CD4-positive, alpha-beta T cell (primary cell): Measurements from ENCODE around the gene COG2. TPM values are rescaled to one million over a fixed set of nuclear protein-coding genes. Genes with fewer than 3 reads are reported as not detected.

Experiments
- ATAC-seq: fragments of 200-7000 bp; cut with Tn5 transposase; one replicate; pipeline ENCODE4 v1.10.0; 2022; ENCODE audit warnings: mild to moderate bottlenecking; ENCODE audit not compliant: poor library complexity
- CTCF ChIA-PET: fragments of 350-600 bp; sonication (Branson Sonifier 250); formaldehyde crosslinking; loops from one replicate; lab custom pipeline; 2021; ENCODE audit warnings: antibody characterized with exemption, inconsistent platforms; lab: Charles Lee
- POLR2A ChIA-PET: fragments of 350-600 bp; sonication (Branson Sonifier 250); formaldehyde crosslinking; loops from one replicate; lab custom pipeline; 2021; ENCODE audit warnings: antibody characterized with exemption, inconsistent platforms; lab: Charles Lee
- DNase-seq, 14 experiments: peaks; one replicate each; pipeline ENCODE4 v3.0.0-alpha.2; 2013 to 2020; ENCODE audit warnings: mixed read lengths in 2 of 14
- H3K27ac ChIP-seq, 2 donors: one replicate each; pipeline versions ENCODE4 v1.5.1 to v1.7.0; 2013; ENCODE audit warnings: low read length in 2 of 2, low read depth in 1 of 2, mild to moderate bottlenecking in 1 of 2
- H3K27me3 ChIP-seq, 2 experiments: 1 replicate in 1 of 2; 2 replicates in 1 of 2; pipeline versions ENCODE4 v1.6.1 to v1.7.0; 2013; ENCODE audit warnings: low read length in 2 of 2, control low read depth in 1 of 2, mild to moderate bottlenecking in 1 of 2, moderate library complexity in 1 of 2; ENCODE audit not compliant: insufficient read depth in 2 of 2, control insufficient read depth in 1 of 2
- H3K36me3 ChIP-seq: one replicate; pipeline ENCODE4 v1.6.1; 2013; ENCODE audit warnings: low read length, control low read depth; ENCODE audit not compliant: insufficient read depth
- H3K4me1 ChIP-seq: one replicate; pipeline ENCODE4 v1.6.1; 2013; ENCODE audit warnings: low read length, control low read depth; ENCODE audit not compliant: insufficient read depth
- H3K4me3 ChIP-seq: one replicate; pipeline ENCODE4 v1.5.1; 2013; ENCODE audit warnings: mild to moderate bottlenecking, low read length, moderate library complexity
- H3K9me3 ChIP-seq, 2 experiments: 1 replicate in 1 of 2; 2 replicates in 1 of 2; pipeline versions ENCODE4 v1.6.1 to v1.7.0; 2013; ENCODE audit warnings: low read length in 2 of 2, mild to moderate bottlenecking in 2 of 2, control low read depth in 1 of 2, moderate library complexity in 1 of 2; ENCODE audit not compliant: control insufficient read depth in 1 of 2, insufficient read depth in 1 of 2
- H3K27ac Mint-ChIP-seq: one replicate; pipeline ENCODE4 v1.8.0; 2020; ENCODE audit warnings: mixed read lengths
- H3K27me3 Mint-ChIP-seq: one replicate; pipeline ENCODE4 v1.8.0; 2021; ENCODE audit warnings: mixed read lengths
- H3K36me3 Mint-ChIP-seq: one replicate; pipeline ENCODE4 v1.8.0; 2021; ENCODE audit warnings: low read depth, mixed read lengths
- H3K4me1 Mint-ChIP-seq: one replicate; pipeline ENCODE4 v1.8.0; 2021; ENCODE audit warnings: low read depth, mixed read lengths
- H3K4me3 Mint-ChIP-seq: one replicate; pipeline ENCODE4 v1.8.0; 2020; ENCODE audit warnings: mild to moderate bottlenecking, mixed read lengths
- H3K9me3 Mint-ChIP-seq: one replicate; pipeline ENCODE4 v1.8.0; 2020; ENCODE audit warnings: mixed read lengths
- intact Hi-C, 2 experiments: fragments of 100-400 bp; cut with DNase I in 1 of 2; cut with micrococcal nuclease in 1 of 2; formaldehyde crosslinking; loops; one replicate each; pipeline versions ENCODE4 v1.15.1 to v1.9.0; 2023 to 2025; cut with DNase I, micrococcal nuclease
- total RNA-seq, 174 experiments: library from RNA in 2 of 174; stranded (reverse) in 2 of 174; gene quantifications; one replicate each; pipeline ENCODE4 v1.2.3 and lab custom pipeline; 2021 to 2026
- TF ChIP-seq, protein P1 (sequence below): fragments of 200-600 bp; IDR thresholded peaks from one replicate; pipeline ENCODE4 v1.8.0; 2022; ENCODE audit warnings: antibody characterized with exemption, mild to moderate bottlenecking

COG2 gene
- total RNA-seq, 2 experiments from 2014 or later, result 17.3 to 21.4 TPM

DNA sequence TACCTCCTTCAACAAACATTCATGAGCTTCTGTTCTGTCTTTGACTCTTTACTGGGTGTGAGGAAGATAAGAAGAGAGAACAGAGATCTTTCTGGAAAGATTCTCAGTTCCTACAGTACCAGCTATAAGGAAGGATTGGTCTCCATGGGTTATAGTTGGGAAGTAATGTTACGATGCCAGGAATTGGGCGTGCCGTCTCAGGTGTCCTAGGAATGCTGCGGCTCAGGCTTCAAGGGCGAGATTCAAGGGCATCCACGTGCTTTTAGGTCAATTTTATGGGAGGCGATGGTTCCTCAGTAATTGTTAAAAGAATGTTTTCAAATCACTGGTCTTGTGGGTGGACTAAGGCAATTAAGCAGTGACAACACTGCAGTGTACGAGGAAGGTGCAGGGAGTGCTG, 27.3 kb downstream of the COG2 start:
- ATAC-seq (no peak), DNase-seq (no peak)
- H3K4me1 ChIP-seq, result no peaks in the 10 kb centered on the region
- no peaks in the 10 kb centered on the region for H3K27me3 Mint-ChIP-seq
- ChIA-PET POLR2A (no interaction called here), CTCF (no interaction called here)
- no peak overlapping the region for H3K27ac Mint-ChIP-seq
- H3K4me3 ChIP-seq, result no peak overlapping the region
- H3K36me3 ChIP-seq, result peaks cover 85% of the 10 kb centered on the region
- H3K4me1 Mint-ChIP-seq, result no peaks in the 10 kb centered on the region
- H3K27ac ChIP-seq, result no peak overlapping the region
- no peaks in the 10 kb centered on the region for H3K27me3 ChIP-seq
- H3K9me3 ChIP-seq, result no peaks in the 10 kb centered on the region
- intact Hi-C loops, result no loop called here
- TF ChIP-seq, protein P1, sequence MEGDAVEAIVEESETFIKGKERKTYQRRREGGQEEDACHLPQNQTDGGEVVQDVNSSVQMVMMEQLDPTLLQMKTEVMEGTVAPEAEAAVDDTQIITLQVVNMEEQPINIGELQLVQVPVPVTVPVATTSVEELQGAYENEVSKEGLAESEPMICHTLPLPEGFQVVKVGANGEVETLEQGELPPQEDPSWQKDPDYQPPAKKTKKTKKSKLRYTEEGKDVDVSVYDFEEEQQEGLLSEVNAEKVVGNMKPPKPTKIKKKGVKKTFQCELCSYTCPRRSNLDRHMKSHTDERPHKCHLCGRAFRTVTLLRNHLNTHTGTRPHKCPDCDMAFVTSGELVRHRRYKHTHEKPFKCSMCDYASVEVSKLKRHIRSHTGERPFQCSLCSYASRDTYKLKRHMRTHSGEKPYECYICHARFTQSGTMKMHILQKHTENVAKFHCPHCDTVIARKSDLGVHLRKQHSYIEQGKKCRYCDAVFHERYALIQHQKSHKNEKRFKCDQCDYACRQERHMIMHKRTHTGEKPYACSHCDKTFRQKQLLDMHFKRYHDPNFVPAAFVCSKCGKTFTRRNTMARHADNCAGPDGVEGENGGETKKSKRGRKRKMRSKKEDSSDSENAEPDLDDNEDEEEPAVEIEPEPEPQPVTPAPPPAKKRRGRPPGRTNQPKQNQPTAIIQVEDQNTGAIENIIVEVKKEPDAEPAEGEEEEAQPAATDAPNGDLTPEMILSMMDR, result no peak
- no peaks in the 10 kb centered on the region for H3K9me3 Mint-ChIP-seq
- H3K36me3 Mint-ChIP-seq, result peaks cover 91% of the 10 kb centered on the region
- H3K4me3 Mint-ChIP-seq, result no peak overlapping the region

DNA sequence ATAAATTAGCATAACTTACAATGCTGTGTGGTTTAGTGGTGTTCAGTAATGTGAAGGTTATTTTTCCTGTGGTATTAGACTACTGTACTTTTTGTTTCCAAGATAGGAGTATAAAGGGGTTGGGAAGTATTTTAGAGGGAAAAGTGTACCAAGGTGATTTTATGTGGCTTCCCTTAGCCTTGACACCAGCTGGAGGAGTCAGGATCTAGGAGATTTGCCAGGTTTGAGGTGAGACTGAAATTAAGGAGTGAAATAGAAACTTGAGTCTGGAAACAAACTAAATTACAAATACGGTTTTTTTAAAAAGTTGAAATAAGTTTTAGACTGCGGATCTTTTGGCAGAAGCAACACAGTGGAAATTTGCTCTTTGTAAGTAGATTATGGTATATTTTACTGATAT, 32.3 kb downstream of the COG2 start:
- H3K4me1 ChIP-seq, result no peaks in the 10 kb centered on the region
- POLR2A ChIA-PET, result no interaction called here
- no peak overlapping the region for H3K4me3 Mint-ChIP-seq
- intact Hi-C loops, result no loop called here
- DNase-seq (no peak), ATAC-seq (no peak)
- CTCF ChIA-PET, result no interaction called here
- peaks cover 89% of the 10 kb centered on the region for H3K36me3 Mint-ChIP-seq
- no peaks in the 10 kb centered on the region for H3K4me1 Mint-ChIP-seq
- H3K27me3 Mint-ChIP-seq, result no peaks in the 10 kb centered on the region
- no peaks in the 10 kb centered on the region for H3K27me3 ChIP-seq
- TF ChIP-seq, protein P1, result no peak
- H3K9me3 ChIP-seq, result no peaks in the 10 kb centered on the region
- peaks cover 74% of the 10 kb centered on the region for H3K36me3 ChIP-seq
- H3K9me3 Mint-ChIP-seq, result no peaks in the 10 kb centered on the region
- H3K4me3 ChIP-seq, result no peak overlapping the region
- no peak overlapping the region for H3K27ac ChIP-seq
- H3K27ac Mint-ChIP-seq, result no peak overlapping the region

DNA sequence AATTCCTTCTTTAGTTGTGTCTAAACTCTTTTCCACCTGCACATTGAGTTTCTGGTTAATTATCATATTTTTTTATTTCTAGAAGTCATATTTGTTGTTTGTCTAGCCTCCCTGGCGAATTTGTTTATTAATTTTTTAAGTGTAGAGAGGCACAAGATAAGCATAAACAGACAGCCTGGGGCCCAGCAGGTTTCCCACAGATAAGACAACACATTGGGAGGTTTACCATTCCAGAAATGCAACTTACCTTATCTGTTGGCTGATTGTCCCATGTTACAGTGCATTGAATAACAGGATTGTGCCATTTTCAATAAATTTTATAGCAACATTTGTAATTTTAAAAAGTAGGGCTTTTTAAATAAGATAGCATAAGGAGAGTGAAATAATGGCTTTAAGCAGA, 34.9 kb downstream of the COG2 start:
- Mint-ChIP-seq H3K4me3 (no peak overlapping the region), H3K9me3 (no peaks in the 10 kb centered on the region), H3K4me1 (no peaks in the 10 kb centered on the region), H3K27ac (no peak overlapping the region), H3K36me3 (peaks cover 96% of the 10 kb centered on the region), H3K27me3 (no peaks in the 10 kb centered on the region)
- H3K9me3 ChIP-seq, result no peaks in the 10 kb centered on the region
- H3K27me3 ChIP-seq, result no peaks in the 10 kb centered on the region
- H3K36me3 ChIP-seq, result peaks cover 77% of the 10 kb centered on the region
- intact Hi-C loops, result no loop called here
- H3K4me3 ChIP-seq, result no peak overlapping the region
- TF ChIP-seq, protein P1, result no peak
- CTCF ChIA-PET, result no interaction called here
- no peaks in the 10 kb centered on the region for H3K4me1 ChIP-seq
- DNase-seq, result no peak
- ATAC-seq, result no peak
- no peak overlapping the region for H3K27ac ChIP-seq
- POLR2A ChIA-PET, result no interaction called here
